SU-DHL-6 (cell line): Measurements from ENCODE around the gene TAS1R2.

Experiments used
- H2AFZ ChIP-seq: fragments of 200-600 bp; sonication (generic); 2 replicates; pipeline ENCODE4 v1.6.1; 2014; ENCODE audit warnings: low read depth, mild to moderate bottlenecking, moderate library complexity, mixed read lengths, antibody characterized with exemption, low read length; ENCODE audit not compliant: severe bottlenecking
- H3F3A ChIP-seq: fragments of 200-600 bp; shearing (Covaris generic); 2 replicates; pipeline ENCODE4 v1.6.0; 2016; ENCODE audit warnings: antibody characterized with exemption, mild to moderate bottlenecking; ENCODE audit not compliant: insufficient read depth
- H3K27ac ChIP-seq: fragments of 200-600 bp; sonication (generic); 2 replicates; pipeline ENCODE4 v1.5.1; 2016; ENCODE audit warnings: low read depth, mild to moderate bottlenecking, low read length, moderate library complexity, mixed read lengths
- H3K27me3 ChIP-seq: fragments of 200-600 bp; sonication (generic), shearing (Covaris generic); 2 replicates; pipeline ENCODE4 v1.6.0; 2014; ENCODE audit warnings: mild to moderate bottlenecking, low read length
- H3K36me3 ChIP-seq: fragments of 200-600 bp; sonication (generic); 2 replicates; pipeline ENCODE4 v1.6.1; 2014; ENCODE audit warnings: mild to moderate bottlenecking, low read length, mixed read lengths
- H3K4me2 ChIP-seq: fragments of 300-600, 200-600 bp; shearing (Covaris generic), sonication (generic); 2 replicates; pipeline ENCODE4 v1.6.0; 2014; ENCODE audit warnings: low read length, low read depth, mild to moderate bottlenecking; ENCODE audit not compliant: poor library complexity, severe bottlenecking
- H3K4me3 ChIP-seq: fragments of 200-600 bp; sonication (generic); 2 replicates; pipeline ENCODE4 v1.5.1; 2014; ENCODE audit warnings: antibody characterized with exemption, low read length, mild to moderate bottlenecking, mixed read lengths; ENCODE audit not compliant: insufficient read depth, poor library complexity, severe bottlenecking
- H3K79me2 ChIP-seq: fragments of 200-600 bp; sonication (generic); 2 replicates; pipeline ENCODE4 v1.6.1; 2014; ENCODE audit warnings: mild to moderate bottlenecking, low read length, moderate library complexity; ENCODE audit not compliant: insufficient read depth
- H3K9ac ChIP-seq: fragments of 200-600 bp; sonication (generic); 2 replicates; pipeline ENCODE4 v1.7.0; 2014; ENCODE audit warnings: mild to moderate bottlenecking, low read length
- H3K9me2 ChIP-seq: fragments of 200-600 bp; sonication (generic); replicated peaks from 2 replicates; pipeline ENCODE4 v1.6.1; 2014; ENCODE audit warnings: low read length; ENCODE audit not compliant: insufficient read depth
- H3K9me3 ChIP-seq: fragments of 200-600 bp; sonication (generic); 2 replicates; pipeline ENCODE4 v1.6.1; 2014; ENCODE audit warnings: low read length, mixed read lengths; ENCODE audit not compliant: insufficient read depth
- H4K20me1 ChIP-seq: fragments of 200-600 bp; sonication (generic); 2 replicates; pipeline ENCODE4 v1.6.1; 2014; ENCODE audit warnings: low read depth, mild to moderate bottlenecking, antibody characterized with exemption, low read length, moderate library complexity, mixed read lengths
- EZH2phosphoT487 ChIP-seq: fragments of 200-600 bp; sonication (generic), shearing (Covaris generic); conservative IDR thresholded peaks from 2 replicates; pipeline ENCODE4 v1.6.1; 2018; ENCODE audit warnings: mild to moderate bottlenecking, antibody characterized with exemption, low read length, moderate library complexity, mixed read lengths
- TF ChIP-seq, protein P1 (sequence below): fragments of 200-600 bp; sonication (generic); IDR thresholded peaks from one replicate; pipeline ENCODE4 v1.5.1; 2017; ENCODE audit warnings: antibody characterized with exemption, mild to moderate bottlenecking, low read length, moderate library complexity; ENCODE audit not compliant: insufficient read depth, poor library complexity, severe bottlenecking

TAS1R2 gene

DNA sequence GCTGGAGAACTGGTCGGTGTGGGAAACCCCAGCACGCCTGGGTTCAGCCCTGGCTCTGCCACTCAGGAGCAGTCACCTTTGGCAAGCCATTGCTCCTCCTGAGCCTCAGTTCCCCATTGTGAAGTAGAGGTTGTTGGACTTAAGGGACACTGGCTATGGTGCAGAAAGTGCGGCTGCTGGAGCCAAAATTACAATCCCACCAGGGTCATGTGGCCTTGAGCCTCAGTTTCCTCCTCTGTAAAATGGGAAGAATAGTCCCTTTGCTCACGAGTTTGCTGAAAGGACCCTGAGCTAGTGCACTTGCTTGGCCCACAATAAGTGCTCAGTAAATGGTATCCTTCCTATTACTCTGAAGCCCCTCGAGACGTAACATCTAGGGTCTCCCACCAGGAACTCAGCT lies 14.6 kb upstream of the TAS1R2 start:
- Histone ChIP-seq H3K9me2 (no peaks in the 10 kb centered on the region), H3K79me2 (no peaks in the 10 kb centered on the region), H3K9ac (no peak overlapping the region), H3K4me2 (no peak overlapping the region), H3K27me3 (no peaks in the 10 kb centered on the region), H2AFZ (no peak overlapping the region), H3K4me3 (no peak overlapping the region), H3K36me3 (no peaks in the 10 kb centered on the region), H3K9me3 (no peaks in the 10 kb centered on the region), H3F3A (no peaks in the 10 kb centered on the region), H3K27ac (no peak overlapping the region), H4K20me1 (no peaks in the 10 kb centered on the region)
- TF ChIP-seq EZH2phosphoT487 = no peak
- TF ChIP-seq, protein P1, sequence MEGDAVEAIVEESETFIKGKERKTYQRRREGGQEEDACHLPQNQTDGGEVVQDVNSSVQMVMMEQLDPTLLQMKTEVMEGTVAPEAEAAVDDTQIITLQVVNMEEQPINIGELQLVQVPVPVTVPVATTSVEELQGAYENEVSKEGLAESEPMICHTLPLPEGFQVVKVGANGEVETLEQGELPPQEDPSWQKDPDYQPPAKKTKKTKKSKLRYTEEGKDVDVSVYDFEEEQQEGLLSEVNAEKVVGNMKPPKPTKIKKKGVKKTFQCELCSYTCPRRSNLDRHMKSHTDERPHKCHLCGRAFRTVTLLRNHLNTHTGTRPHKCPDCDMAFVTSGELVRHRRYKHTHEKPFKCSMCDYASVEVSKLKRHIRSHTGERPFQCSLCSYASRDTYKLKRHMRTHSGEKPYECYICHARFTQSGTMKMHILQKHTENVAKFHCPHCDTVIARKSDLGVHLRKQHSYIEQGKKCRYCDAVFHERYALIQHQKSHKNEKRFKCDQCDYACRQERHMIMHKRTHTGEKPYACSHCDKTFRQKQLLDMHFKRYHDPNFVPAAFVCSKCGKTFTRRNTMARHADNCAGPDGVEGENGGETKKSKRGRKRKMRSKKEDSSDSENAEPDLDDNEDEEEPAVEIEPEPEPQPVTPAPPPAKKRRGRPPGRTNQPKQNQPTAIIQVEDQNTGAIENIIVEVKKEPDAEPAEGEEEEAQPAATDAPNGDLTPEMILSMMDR = no peak

DNA sequence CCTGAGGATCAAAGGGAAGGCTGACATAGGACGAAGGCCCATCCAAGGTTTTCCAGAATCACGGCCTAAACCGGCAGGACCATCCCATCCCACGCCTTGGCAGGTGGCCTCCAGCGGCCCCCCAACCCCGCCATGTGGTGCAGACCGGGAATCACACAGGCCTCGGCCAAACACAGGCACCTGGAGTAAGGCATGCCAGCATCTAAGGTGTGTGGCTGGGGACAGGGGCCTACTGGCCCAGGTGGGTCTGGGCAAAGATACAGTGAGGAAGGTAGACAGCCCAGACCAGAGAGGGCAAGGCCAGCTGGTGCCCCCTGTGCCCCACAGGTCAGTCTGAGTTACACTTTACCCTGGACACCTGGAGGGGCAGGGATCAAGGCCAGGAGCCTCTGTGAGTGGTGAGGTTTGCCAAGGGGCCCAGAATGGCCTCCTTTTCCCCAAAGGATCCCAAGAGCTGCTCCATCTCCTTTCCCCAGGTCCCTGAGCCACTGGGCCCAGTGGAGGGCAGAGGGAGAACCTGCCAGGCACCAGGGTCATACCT lies 12.7 kb upstream of the TAS1R2 start:
- H2AFZ ChIP-seq = no peak overlapping the region
- H3K9me2 ChIP-seq = no peaks in the 10 kb centered on the region
- no peak overlapping the region for H3K4me3 ChIP-seq
- TF ChIP-seq EZH2phosphoT487 = no peak
- TF ChIP-seq, protein P1 = no peak
- H3K27ac ChIP-seq = no peak overlapping the region
- H3F3A ChIP-seq = no peaks in the 10 kb centered on the region
- H3K4me2 ChIP-seq = no peak overlapping the region
- H3K9me3 ChIP-seq = no peaks in the 10 kb centered on the region
- H4K20me1 ChIP-seq = no peaks in the 10 kb centered on the region
- no peaks in the 10 kb centered on the region for H3K36me3 ChIP-seq
- H3K27me3 ChIP-seq = no peaks in the 10 kb centered on the region
- no peaks in the 10 kb centered on the region for H3K79me2 ChIP-seq
- H3K9ac ChIP-seq = no peak overlapping the region

DNA sequence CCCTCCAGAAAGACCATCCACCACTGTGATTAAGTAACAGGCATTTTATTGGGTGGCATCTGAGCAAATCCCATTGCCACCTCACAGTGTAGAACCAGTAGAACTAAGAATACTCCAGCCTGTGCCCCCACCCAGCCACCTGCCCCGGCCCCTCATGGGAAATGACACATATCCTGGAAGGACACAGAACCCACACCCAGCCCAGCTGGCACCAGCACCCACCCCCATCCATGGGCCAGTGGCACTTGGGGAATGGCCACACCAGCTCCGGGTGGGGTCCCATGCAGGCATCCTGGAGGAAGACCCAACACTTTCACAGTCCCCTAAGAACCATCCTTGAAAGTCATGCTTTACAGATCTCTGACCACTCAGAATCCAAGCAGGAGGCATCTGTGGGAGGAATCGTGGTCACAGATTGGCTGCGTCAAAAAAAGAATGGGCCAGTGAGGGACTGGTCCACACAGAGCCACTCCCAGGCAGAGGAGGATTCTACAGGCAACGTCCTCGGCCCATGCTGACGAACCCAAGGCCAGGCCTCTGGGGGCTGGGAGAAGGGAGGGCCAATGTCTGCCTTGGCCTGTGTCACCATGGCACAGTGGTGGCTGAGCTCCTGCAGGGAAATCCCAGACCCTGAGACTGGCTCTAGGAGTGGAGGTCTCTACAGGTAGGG lies 12.1 kb upstream of the TAS1R2 start:
- no peak for TF ChIP-seq EZH2phosphoT487
- TF ChIP-seq, protein P1 = no peak
- H3K4me2 ChIP-seq = no peak overlapping the region
- H3K9me3 ChIP-seq = no peaks in the 10 kb centered on the region
- H4K20me1 ChIP-seq = no peaks in the 10 kb centered on the region
- no peaks in the 10 kb centered on the region for H3K79me2 ChIP-seq
- no peak overlapping the region for H2AFZ ChIP-seq
- no peaks in the 10 kb centered on the region for H3K36me3 ChIP-seq
- H3K9me2 ChIP-seq = no peaks in the 10 kb centered on the region
- no peaks in the 10 kb centered on the region for H3K27me3 ChIP-seq
- H3K4me3 ChIP-seq = no peak overlapping the region
- H3K27ac ChIP-seq = no peak overlapping the region
- H3K9ac ChIP-seq = no peak overlapping the region
- H3F3A ChIP-seq = no peaks in the 10 kb centered on the region
